ENCODE data around the gene ZDHHC4.
"Not testable (repeated sequence)": the region's sequence is repeated elsewhere in the genome, so short reads cannot be mapped to it uniquely, and the experiment has no call there.

The ZDHHC4 gene

GRCh38 chr7:6562106-6562505, 15.1 kb upstream of the ZDHHC4 start:
- no peak for DNase-seq

GRCh38 chr7:6563936-6564770, 13.1 kb upstream of the ZDHHC4 start:
- DNase-seq, result no peak

GRCh38 chr7:6565655-6566054, 11.6 kb upstream of the ZDHHC4 start:
- DNase-seq, result no peak

GRCh38 chr7:6567886-6568285, 9.4 kb upstream of the ZDHHC4 start:
- DNase-seq, result no peak

GRCh38 chr7:6571160-6571779, 6.0 kb upstream of the ZDHHC4 start:
- no peak for DNase-seq

GRCh38 chr7:6575281-6576023, 1.8 kb upstream of the ZDHHC4 start:
- no peak for DNase-seq

GRCh38 chr7:6576024-6576866, 1.0 kb upstream of the ZDHHC4 start:
- DNase-seq, result no peak

GRCh38 chr7:6576867-6577368, 336 bp upstream of the ZDHHC4 start:
- DNase-seq, result peak in 1 of 6 experiments; percentile 19

- no peak for DNase-seq
These were observed 1.1 kb downstream of the ZDHHC4 start for GRCh38 chr7:6578114-6579084.

- DNase-seq, result no peak
These were observed 2.2 kb downstream of the ZDHHC4 start for GRCh38 chr7:6579446-6579845.

- DNase-seq, result not testable (repeated sequence)
These were observed 8.6 kb downstream of the ZDHHC4 start for GRCh38 chr7:6585746-6586432.

- no peak for DNase-seq
These were observed 11.3 kb downstream of the ZDHHC4 start for GRCh38 chr7:6588566-6588965.

- DNase-seq, result no peak
These were observed 12.0 kb downstream of the ZDHHC4 start for GRCh38 chr7:6589151-6589828.

- peak; percentile 72 to 98 (median 90) for DNase-seq
These were observed 12.8 kb downstream of the ZDHHC4 start, which contains the start of gene INTS15 for GRCh38 chr7:6589829-6590644. Gene INTS15 (plus strand): TSS chr7:6590021. CDS start chr7:6590284, 263 bp downstream.

- DNase-seq, result no peak
These were observed 13.4 kb downstream of the ZDHHC4 start for GRCh38 chr7:6590645-6591110.

GRCh38 chr7:6600093-6600492, 22.8 kb downstream of the ZDHHC4 start:
- DNase-seq, result no peak

- no peak for DNase-seq
These were observed 27.2 kb downstream of the ZDHHC4 start for GRCh38 chr7:6604458-6604857.

GRCh38 chr7:6606866-6607583, 29.8 kb downstream of the ZDHHC4 start:
- DNase-seq, result no peak
